ENCODE measurements around the gene ZNF346.

ZNF346 gene

GRCh38 chr5:176994460-176995121 is 27.9 kb upstream of the ZNF346 start:
- Histone ChIP-seq H3K4me2 (ENCODE audit: low read depth, low read length, poor library complexity, severe bottlenecking) (no peak overlapping the region), H3K9ac (ENCODE audit: low read depth, low read length, poor library complexity, severe bottlenecking) (no peak overlapping the region), H3K27me3 (ENCODE audit: insufficient read depth, low read length, poor library complexity, severe bottlenecking) (no peaks in the 10 kb centered on the region), H3K79me2 (ENCODE audit: insufficient read depth, low read length) (peaks cover 81% of the 10 kb centered on the region; the same call in 1 of the 2 replicates), H4K20me1 (ENCODE audit: insufficient read depth, low read length, poor library complexity, severe bottlenecking) (peaks cover 15% of the 10 kb centered on the region), H3F3A (ENCODE audit: low read depth) (no peaks in the 10 kb centered on the region), H3K9me3 (ENCODE audit: insufficient read depth, low read depth, low read length) (no peaks in the 10 kb centered on the region), H2AFZ (ENCODE audit: low read length) (no peak overlapping the region), H3K4me3 (ENCODE audit: low read length, poor library complexity, severe bottlenecking) (no peak overlapping the region), H3K9me2 (replicated peaks; ENCODE audit: low read depth, low read length) (no peaks in the 10 kb centered on the region), H3K36me3 (ENCODE audit: insufficient read depth, low read length) (no peaks in the 10 kb centered on the region), H3K4me1 (ENCODE audit: insufficient read depth, low read length, poor library complexity, severe bottlenecking) (peaks cover 5% of the 10 kb centered on the region)
- TF ChIP-seq CTCF (conservative IDR thresholded peaks at IDR 0.05; ENCODE audit: low read length) (no peak), EZH2phosphoT487 (IDR thresholded peaks at IDR 0.05; ENCODE audit: borderline replicate concordance) (no peak)

GRCh38 chr5:176995122-176995490 is 27.4 kb upstream of the ZNF346 start:
- H2AFZ ChIP-seq (ENCODE audit: low read length) = no peak overlapping the region
- H3K9me2 ChIP-seq (replicated peaks; ENCODE audit: low read depth, low read length) = no peaks in the 10 kb centered on the region
- H3K79me2 ChIP-seq (ENCODE audit: insufficient read depth, low read length) = peaks cover 81% of the 10 kb centered on the region; the same call in 1 of the 2 replicates
- H4K20me1 ChIP-seq (ENCODE audit: insufficient read depth, low read length, poor library complexity, severe bottlenecking) = peaks cover 13% of the 10 kb centered on the region
- H3K4me3 ChIP-seq (ENCODE audit: low read length, poor library complexity, severe bottlenecking) = no peak overlapping the region
- no peaks in the 10 kb centered on the region for H3K36me3 ChIP-seq (ENCODE audit: insufficient read depth, low read length)
- H3K9me3 ChIP-seq (ENCODE audit: insufficient read depth, low read depth, low read length) = no peaks in the 10 kb centered on the region
- TF ChIP-seq EZH2phosphoT487 (IDR thresholded peaks at IDR 0.05; ENCODE audit: borderline replicate concordance) (no peak), CTCF (conservative IDR thresholded peaks at IDR 0.05; ENCODE audit: low read length) (no peak)
- no peaks in the 10 kb centered on the region for H3K27me3 ChIP-seq (ENCODE audit: insufficient read depth, low read length, poor library complexity, severe bottlenecking)
- no peak overlapping the region for H3K4me2 ChIP-seq (ENCODE audit: low read depth, low read length, poor library complexity, severe bottlenecking)
- H3K9ac ChIP-seq (ENCODE audit: low read depth, low read length, poor library complexity, severe bottlenecking) = no peak overlapping the region
- no peaks in the 10 kb centered on the region for H3F3A ChIP-seq (ENCODE audit: low read depth)
- H3K4me1 ChIP-seq (ENCODE audit: insufficient read depth, low read length, poor library complexity, severe bottlenecking) = peaks cover 5% of the 10 kb centered on the region

GRCh38 chr5:176995896-176996767 is 26.4 kb upstream of the ZNF346 start:
- no peaks in the 10 kb centered on the region for H3K9me2 ChIP-seq (replicated peaks; ENCODE audit: low read depth, low read length)
- H3K79me2 ChIP-seq (ENCODE audit: insufficient read depth, low read length) = peaks cover 87% of the 10 kb centered on the region
- H3K27me3 ChIP-seq (ENCODE audit: insufficient read depth, low read length, poor library complexity, severe bottlenecking) = no peaks in the 10 kb centered on the region
- no peaks in the 10 kb centered on the region for H3K9me3 ChIP-seq (ENCODE audit: insufficient read depth, low read depth, low read length)
- no peak for TF ChIP-seq EZH2phosphoT487 (IDR thresholded peaks at IDR 0.05; ENCODE audit: borderline replicate concordance)
- no peak for TF ChIP-seq CTCF (conservative IDR thresholded peaks at IDR 0.05; ENCODE audit: low read length)
- no peaks in the 10 kb centered on the region for H3K36me3 ChIP-seq (ENCODE audit: insufficient read depth, low read length)
- H3F3A ChIP-seq (ENCODE audit: low read depth) = no peaks in the 10 kb centered on the region
- no peak overlapping the region for H3K4me2 ChIP-seq (ENCODE audit: low read depth, low read length, poor library complexity, severe bottlenecking)
- H3K4me3 ChIP-seq (ENCODE audit: low read length, poor library complexity, severe bottlenecking) = no peak overlapping the region
- H3K4me1 ChIP-seq (ENCODE audit: insufficient read depth, low read length, poor library complexity, severe bottlenecking) = peaks cover 5% of the 10 kb centered on the region
- peaks cover 14% of the 10 kb centered on the region for H4K20me1 ChIP-seq (ENCODE audit: insufficient read depth, low read length, poor library complexity, severe bottlenecking)
- no peak overlapping the region for H2AFZ ChIP-seq (ENCODE audit: low read length)
- H3K9ac ChIP-seq (ENCODE audit: low read depth, low read length, poor library complexity, severe bottlenecking) = no peak overlapping the region

All from Loucy (cell line).